Hepatocyte (in vitro differentiated cells): ENCODE measurements around the gene DPM1.

Source experiments
- CTCF ChIP-seq: fragments of 200-600 bp; sonication (generic); IDR thresholded peaks from 2 replicates; pipeline ENCODE4 v1.5.1; 2016; ENCODE audit warnings: antibody characterized with exemption, mild to moderate bottlenecking; ENCODE audit not compliant: poor library complexity
- EZH2 ChIP-seq: fragments of 200-600 bp; sonication (generic); IDR thresholded peaks from 2 replicates; pipeline ENCODE4 v1.6.1; 2016; ENCODE audit warnings: antibody characterized with exemption, mild to moderate bottlenecking, borderline replicate concordance
- EZH2phosphoT487 ChIP-seq: fragments of 200-600 bp; sonication (generic); IDR thresholded peaks from one replicate; pipeline ENCODE4 v1.6.1; 2018; ENCODE audit warnings: antibody characterized with exemption, mild to moderate bottlenecking, low read depth, moderate library complexity; ENCODE audit not compliant: unreplicated experiment, severe bottlenecking

DNA sequence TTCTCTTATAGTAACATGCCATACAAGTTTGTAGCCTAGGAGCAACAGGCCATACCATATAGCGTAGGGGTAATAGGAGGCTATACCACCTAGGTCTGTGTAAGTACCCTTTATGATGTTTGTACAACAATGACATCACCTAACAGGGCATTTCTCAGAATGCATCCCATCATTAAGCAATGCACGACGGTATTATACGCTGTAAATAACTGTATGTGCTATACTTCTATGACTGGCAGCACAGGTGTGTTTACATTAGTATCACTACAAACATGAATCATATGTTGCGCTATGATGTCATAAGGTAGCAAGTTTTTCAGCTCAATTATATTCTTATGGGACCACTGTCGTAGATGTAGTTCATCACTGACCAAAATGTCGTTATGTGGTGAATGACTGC lies 58.1 kb downstream of the DPM1 start:
- TF ChIP-seq CTCF (no peak), EZH2phosphoT487 (no peak), EZH2 (no peak)
